CD4-positive, alpha-beta T cell treated with Interleukin-4 for 1 hour (primary cell): Measurements from ENCODE around the gene RAG1.
"Not testable (repeated sequence)": the region's sequence is repeated elsewhere in the genome, so short reads cannot be mapped to it uniquely, and the experiment has no call there.

Experiments used
- DNase-seq, 2 donors: peaks; one replicate each; pipeline ENCODE4 v3.0.0-alpha.2; 2020 to 2022

The RAG1 gene

DNA sequence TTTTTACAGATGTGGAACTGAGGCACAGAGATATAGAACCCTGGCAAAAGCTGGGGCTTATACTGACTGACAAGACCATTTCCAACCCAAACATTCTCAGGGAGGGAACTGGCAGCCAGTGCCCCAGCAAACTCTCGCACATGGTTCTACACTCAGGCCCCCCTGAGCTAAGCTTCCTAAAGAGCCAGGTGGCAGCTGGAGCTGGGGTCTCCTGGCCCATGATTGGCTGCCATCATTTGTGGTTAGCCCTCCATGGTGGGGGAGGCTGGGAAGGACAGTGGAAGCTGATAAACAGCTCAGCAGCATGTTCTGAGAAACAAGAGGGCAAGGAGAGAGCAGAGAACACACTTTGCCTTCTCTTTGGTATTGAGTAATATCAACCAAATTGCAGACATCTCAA is at the start of gene RAG1:
TSS of gene RAG1 (plus strand) at position 314 of the 400 bp plus-strand sequence. CDS start 5,298 bp downstream, outside the sequence.
- no peak for DNase-seq

DNA sequence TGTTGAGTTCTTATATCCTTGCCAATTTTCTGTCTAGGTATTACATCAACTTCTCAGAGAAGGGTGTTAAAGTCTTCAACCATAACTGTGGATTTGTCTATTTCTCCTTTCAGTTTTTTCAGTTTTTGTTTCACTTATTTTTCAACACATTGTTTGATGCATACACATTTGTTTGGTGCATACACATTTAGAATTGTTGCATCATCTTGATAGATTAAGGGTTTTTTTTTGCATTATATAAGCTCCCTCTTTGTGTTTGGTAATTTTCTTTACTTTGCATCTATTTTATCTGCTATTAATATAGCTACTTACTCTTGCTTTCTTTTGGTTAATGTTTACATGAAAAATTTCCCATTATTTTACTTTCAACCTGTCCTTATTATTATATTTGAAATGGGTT is 37.0 kb upstream of the RAG1 start:
- DNase-seq: no peak

DNA sequence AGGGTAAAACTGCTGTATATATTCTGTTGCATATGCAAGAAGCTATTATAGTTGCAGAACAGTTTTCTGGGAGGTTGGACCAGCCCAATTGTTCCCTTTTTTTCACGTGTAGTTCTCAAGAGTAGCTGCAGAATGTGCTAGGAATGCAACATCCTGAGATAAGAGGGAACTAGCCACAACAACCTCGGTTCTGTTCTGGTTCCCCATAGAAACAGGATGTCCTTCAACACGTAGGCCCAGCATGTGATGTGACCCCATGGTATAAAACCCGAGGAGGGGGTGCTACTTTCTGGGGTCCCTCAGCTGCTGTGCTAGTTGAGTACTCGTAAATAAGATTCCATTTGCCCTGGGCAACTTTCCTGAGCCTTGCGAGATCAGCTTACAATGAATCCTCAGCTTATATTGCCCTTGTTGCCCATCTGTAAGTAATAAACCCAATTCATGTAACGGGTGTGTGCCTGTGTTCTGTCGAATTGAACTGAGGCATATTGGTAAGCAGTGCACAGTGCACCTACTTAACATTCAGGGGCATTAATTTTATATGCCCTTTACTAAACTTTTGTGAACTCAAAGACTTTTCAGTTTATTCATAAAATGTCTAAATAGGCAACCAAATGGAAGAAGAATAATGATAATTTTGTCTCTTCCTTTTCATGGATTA is 34.7 kb upstream of the RAG1 start:
- DNase-seq: no peak

DNA sequence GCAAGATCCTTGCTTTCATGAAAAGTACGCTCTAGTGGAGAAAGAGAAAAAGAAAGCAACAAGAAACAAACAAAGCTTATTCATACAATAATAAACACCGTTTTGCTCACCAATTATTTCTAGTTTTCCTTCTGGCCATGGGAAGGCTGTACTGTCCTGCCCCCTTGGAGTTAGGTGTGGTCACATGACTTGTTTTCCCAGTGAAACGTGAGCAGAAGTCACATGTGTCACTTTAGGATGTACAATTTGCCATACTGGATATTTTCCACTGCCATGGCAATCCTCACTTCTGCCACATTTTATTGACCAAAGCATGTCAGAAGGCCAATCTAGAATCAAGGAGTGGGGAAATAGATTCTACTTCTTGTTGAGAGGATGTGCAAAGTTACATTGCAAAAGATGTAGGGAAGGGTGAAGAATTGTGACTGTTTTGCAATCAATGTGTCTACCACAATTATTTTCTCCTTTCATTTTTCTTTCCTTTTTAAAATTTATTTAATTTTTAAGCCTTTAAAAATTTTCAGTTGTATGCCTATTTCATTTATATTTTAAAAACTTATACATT is 33.4 kb upstream of the RAG1 start:
- DNase-seq: no peak

DNA sequence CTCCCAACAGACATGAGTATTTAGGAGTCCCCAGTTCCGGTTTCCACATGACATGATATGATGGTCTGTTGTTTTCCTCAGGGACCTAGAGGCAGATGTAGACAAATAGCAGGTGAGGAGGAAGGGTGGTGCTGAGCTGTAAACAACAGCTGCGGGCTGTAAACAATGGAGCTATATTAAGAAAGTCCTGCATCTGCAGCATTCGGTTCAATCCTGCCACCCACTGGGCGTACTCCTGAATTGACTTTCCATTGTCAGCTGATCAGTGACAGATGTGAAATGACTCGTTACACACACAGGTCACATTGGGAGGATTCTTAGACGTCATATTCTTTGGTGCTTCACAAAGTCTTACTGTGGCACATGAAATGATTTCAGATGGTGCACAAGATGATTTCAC is 26.8 kb upstream of the RAG1 start:
- DNase-seq: peak; percentile 26 to 35

DNA sequence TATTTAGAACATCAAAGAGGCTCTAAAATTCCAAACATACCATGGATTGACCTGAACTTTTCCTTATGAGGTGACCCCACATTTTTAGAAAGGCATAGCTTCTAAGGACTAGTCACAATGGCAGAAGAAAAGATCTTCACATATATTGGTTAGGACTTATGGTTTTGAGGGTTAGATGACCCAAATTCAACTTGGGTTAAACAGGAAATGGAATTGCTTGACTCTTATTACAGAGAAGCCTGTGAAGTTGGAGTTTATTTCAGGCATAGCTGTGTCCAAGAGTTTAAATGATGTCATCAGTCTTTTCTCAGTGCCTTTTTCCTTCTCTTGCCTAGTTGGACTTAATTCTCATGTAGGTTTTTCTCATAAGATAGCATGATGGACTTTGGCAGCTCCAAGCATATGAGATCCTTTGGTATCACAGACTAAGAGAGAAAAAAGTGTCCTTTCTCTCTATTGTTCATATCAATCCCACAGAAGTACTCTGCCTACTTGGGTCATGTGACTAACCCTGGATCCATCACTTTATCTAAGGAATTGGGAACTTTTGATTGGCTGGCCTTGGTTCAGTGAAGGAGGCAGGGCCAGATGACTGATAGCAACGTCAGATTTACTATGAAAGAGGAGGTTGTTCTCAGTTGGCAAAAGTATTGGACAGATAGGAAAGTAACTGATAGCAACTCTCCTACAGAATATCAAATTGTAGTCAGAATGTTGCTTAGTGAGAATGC is 17.3 kb upstream of the RAG1 start:
- DNase-seq: no peak

DNA sequence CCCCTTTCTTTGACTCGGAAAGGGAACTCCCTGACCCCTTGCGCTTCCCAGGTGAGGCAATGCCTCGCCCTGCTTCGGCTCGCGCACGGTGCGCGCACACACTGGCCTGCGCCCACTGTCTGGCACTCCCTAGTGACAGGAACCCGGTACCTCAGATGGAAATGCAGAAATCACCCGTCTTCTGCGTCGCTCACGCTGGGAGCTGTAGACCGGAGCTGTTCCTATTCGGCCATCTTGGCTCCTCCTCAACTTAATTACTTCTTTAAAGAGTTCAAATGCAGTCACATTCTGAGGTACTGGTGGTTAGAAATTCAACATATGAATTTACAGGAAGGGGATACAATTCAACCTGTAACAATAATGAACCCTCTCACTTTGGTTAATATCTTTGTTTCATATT is 10.4 kb upstream of the RAG1 start:
- not testable (repeated sequence) for DNase-seq

DNA sequence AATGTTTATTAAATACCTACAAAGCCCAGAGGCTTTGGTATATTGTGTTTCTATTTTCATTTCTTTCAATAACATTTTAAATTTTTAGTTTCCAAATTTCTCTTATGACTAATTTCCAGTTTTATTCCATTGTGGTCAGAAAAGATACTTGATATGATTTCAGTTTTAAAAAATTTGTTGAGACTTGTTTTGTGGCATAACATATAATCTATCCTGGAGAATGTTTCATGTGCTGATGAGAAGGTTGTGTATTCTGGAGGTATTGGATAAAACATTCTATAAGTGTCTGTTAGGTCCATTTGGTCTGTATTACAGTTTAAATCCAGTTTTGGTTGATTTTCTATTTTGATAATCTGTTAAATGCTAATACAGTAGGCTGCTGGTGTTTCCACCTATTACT is 9.8 kb upstream of the RAG1 start:
- DNase-seq: no peak

DNA sequence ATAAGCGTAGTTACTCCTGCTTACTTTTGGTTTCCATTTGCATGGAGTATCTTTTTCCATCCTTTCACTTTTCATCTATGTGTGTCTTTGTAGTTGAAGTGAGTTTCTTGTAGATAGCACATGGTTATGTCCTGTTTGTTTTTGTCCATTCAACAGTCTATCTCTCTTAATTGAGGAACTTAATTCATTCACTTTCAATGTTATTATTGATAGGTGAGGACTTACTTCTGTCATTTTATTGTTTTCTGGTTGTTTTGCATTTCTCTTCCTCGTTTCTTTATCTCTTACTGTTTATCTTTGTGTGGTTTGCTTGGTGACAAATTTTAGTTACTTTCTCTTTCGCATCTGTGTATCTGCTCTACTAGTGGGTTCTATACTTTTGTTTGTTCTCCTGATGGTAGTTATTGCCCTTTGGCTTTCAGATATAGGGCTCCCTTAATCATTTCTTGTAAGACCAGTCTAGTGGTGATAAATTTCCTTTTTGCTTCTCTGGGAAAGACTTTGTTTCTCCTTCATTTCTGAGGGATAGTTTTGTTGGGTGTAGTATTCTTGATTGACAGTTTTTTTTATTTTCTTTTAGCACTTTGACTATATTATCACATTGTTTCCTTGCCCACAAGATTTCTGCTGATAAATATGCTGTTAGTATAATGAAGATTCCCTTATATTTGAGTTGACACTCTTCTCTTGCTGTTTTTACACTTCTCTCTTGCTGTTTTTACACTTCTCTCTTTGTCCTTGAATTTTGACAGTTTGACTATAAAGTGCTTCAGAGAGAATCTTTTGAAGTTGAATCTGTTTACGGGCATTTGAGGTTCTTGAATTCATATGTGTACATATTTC is 9.0 kb upstream of the RAG1 start:
- peak in 1 of 2 donors; percentile 54 for DNase-seq

DNA sequence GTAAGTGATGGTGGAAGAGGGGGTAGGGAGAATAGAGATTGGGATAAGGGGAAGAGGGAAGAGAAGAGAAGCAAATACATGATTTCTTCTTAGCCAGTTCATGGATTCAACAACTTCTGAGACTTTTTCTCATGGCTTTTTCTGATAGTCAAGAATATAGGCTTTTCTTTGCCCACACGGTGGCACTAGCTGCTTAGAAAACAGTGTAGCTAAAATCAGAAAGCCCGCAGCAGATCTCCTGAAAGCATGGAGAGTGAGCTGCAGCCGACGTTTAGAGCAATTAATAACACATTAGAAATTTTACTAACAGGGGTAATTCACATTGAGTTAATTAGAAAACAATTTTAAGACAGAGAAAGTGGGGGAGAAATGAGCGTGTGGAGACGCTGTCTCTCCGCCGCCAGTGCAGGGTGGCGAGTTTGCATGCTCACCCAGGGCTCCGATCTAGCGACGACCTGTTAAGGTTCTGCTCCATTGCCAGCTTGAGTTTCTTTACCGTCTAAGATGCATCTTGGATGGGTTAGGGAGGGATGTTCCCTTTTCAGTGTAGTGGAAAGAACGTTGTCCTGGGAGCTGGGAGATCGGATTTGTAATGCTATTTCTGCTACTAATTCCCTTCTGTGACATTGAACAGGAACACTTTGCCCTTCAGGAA is 3.3 kb upstream of the RAG1 start:
- DNase-seq: peak; percentile 40 to 58

DNA sequence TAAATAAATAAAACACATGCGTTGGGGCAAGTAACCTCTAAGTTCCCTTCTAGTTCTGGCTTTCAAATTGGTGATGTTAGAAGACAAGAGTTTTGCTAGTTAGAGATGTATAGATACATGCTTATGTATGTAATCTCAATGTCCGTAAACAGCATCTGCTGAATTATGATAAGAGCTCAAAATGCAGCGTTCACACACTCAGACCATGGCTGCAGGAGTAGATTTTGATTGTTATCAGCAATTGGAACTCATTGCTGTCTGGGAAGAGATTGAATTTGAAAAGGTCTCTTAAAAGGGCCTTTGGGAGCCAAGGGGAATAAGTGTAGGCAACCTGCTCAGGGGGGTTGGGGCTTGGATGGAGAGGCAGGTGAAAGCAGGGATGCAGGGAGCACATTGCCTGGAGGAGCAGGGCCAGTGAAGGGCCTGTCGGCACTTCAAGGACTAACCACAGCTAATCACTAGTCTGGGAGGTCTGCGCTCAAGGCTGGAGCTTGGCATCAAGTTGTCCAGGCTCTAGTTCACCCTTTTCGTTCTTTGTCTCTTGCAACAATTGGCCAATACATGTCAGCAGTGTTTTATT is 2.7 kb upstream of the RAG1 start:
- DNase-seq: no peak

DNA sequence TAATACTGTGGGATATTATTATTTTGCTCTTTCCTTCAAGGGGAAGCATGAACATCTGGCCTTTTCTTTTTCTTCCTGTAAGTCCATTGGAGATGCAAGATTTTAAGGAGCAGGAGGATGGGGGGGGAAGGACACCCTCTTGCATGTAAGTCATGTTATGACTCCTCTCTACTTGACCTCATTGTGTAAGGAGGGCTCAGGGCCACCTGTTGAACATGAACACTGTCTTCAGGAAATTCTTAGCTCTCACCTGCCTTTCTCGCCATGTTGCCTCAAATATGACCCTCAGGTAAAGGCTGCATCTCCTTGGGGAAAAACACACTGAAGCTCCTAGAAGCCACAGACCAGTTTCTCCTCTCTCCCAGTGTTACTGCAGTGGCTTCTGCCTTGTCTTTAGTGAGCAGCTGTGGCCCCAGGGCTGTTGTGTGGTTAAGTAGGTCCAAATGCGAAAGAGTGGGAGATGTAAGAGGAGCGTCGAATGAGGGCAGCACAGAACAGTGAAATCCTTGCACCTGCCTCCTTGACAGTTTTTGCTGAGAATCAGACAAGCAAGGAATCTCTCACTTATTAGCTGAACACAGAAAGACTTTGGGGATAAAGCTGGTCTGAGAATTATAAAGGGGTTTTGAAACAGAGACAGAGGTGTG is 1.3 kb upstream of the RAG1 start:
- no peak for DNase-seq

DNA sequence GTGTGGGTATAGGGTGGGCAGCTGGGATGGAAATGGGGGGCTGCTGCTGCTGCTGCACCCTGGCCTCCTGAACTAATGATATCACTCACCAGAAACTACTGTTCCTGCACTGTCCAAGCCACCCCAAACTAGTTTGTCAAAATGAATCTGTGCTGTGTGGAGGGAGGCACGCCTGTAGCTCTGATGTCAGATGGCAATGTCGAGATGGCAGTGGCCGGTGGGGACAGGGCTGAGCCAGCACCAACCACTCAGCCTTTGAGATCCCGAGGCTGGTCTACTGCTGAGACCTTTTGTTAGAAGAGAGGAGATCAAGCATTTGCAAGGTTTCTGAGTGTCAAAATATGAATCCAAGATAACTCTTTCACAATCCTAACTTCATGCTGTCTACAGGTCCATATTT is 1.3 kb downstream of the RAG1 start:
- DNase-seq: no peak

DNA sequence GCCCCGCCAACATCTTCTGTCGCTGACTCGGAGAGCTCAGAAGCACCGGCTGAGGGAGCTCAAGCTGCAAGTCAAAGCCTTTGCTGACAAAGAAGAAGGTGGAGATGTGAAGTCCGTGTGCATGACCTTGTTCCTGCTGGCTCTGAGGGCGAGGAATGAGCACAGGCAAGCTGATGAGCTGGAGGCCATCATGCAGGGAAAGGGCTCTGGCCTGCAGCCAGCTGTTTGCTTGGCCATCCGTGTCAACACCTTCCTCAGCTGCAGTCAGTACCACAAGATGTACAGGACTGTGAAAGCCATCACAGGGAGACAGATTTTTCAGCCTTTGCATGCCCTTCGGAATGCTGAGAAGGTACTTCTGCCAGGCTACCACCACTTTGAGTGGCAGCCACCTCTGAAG is 6.7 kb downstream of the RAG1 start:
- DNase-seq: no peak

DNA sequence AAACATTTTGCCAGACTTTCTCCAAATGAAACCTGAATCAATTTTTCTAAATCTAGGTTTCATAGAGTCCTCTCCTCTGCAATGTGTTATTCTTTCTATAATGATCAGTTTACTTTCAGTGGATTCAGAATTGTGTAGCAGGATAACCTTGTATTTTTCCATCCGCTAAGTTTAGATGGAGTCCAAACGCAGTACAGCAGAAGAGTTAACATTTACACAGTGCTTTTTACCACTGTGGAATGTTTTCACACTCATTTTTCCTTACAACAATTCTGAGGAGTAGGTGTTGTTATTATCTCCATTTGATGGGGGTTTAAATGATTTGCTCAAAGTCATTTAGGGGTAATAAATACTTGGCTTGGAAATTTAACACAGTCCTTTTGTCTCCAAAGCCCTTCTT is 9.6 kb downstream of the RAG1 start:
- DNase-seq: no peak

DNA sequence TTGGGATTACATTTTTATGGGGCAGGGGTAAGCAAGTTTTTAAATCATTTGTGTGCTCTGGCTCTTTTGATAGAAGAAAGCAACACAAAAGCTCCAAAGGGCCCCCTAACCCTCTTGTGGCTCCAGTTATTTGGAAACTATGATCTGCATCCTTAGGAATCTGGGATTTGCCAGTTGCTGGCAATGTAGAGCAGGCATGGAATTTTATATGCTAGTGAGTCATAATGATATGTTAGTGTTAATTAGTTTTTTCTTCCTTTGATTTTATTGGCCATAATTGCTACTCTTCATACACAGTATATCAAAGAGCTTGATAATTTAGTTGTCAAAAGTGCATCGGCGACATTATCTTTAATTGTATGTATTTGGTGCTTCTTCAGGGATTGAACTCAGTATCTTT is 10.1 kb downstream of the RAG1 start:
- DNase-seq: no peak

DNA sequence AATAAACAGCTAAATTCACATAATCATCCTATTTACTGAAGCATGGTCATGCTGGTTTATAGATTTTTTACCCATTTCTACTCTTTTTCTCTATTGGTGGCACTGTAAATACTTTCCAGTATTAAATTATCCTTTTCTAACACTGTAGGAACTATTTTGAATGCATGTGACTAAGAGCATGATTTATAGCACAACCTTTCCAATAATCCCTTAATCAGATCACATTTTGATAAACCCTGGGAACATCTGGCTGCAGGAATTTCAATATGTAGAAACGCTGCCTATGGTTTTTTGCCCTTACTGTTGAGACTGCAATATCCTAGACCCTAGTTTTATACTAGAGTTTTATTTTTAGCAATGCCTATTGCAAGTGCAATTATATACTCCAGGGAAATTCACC is 10.7 kb downstream of the RAG1 start:
- DNase-seq: no peak

DNA sequence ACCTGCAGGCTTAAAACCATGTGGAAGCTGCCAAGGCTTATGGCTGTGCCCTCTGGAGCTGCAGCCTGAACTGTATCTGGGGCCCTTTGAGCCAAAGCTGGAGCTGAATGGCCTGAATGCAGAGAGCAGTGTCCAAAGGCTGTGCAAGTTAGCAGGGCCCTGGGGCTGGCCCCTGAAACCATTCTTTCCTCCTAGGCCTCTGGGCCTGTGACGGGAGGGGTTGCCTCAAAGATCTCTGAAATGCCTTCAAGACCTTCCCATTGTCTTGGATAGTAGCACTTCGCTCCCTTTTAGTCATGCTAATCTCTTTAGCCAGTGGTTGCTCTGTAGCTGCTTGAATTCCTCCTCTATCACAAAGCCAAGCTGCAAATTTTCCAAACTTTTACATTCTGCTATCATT is 13.7 kb downstream of the RAG1 start:
- no peak for DNase-seq

DNA sequence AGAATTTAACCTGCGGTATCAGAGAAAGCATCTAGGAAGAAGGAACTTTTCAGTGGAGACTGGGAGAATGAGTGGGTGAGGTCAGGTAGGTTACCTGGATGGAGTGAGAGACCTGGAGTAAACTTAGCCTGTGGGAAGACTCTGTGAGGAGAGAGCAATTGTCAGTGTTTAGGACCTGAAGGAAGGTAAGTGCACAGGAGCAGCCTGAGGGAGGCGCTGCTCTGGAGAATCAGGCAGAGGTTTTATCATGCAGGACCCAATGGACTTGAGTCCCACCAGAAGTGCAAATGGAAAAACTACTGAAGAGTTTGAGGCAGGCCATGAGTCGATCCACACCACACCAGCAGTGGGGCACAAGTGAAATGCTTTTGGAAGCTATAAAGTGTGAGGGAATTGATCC is 15.9 kb downstream of the RAG1 start:
- DNase-seq: no peak

DNA sequence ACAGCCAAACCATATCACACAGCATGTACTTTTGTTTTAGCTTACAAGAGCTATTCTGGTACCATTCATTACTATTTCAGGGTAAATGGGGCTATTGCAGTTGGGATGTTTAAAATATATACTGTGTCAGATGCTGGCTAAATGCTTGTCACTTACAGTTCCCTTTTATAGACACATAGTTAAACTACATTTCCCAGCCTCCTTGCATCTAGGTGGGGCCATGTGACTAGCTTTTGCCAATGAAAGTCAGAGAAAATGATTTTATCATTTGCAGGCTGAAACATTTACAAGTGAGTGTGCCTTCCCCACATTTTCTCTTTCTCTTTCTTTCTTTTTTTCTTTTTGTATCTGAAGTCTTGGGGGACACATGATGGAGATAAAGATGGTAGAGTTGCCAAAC is 18.7 kb downstream of the RAG1 start:
- DNase-seq: peak in 1 of 2 donors; percentile 14

DNA sequence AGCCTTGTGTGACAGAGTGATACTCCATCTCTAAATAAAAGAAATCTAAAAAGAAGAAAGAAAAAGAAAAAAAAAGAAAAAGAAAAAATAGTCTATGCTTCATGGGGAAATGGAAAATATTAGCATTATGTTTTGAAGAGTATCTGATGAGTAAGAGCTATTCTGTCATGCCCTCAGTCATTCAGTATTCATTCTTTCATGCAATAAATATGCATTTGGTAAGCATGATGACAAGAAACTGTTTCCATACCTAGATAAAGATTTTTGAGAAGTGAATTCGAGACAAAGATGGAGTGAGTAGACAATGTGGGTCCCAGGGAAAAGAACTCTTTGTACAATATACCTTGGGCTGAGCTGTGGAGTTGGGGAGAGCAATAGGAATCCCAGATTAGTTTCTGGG is 20.3 kb downstream of the RAG1 start:
- no peak for DNase-seq

DNA sequence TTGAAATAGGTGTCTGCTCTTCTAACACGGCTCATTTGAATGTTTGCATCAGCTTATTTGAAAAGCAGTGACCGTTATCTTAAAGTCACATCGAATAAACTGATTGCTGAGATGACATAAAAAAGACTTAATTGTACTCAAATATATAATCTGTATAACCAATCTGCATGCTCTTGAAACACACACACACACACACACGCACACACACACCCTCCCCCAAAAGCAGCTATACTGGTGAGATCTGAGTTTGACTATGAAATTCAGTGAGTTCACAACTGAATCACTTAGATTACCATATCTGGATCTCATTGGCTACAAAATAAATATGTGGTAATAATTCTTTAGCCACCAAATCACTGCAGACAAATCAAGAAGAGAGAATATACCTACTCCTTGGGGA is 22.7 kb downstream of the RAG1 start:
- no peak for DNase-seq
